ENCODE results near the gene PURB. TPM values are rescaled to one million over a fixed set of nuclear protein-coding genes. Genes with fewer than 3 reads are reported as not detected.

PURB gene
- total and polyA plus RNA-seq, 10 of the 15 experiments (the other 5 are each of a cell fraction or from before 2014, with no cell fraction given): 0.77 to 18.6 (median 8.9) TPM

GRCh38 chr7:44846816-44847508 lies 38.4 kb downstream of the PURB start (continued):
- TF ChIP-seq MTA3 (IDR thresholded peaks at IDR 0.05; ENCODE audit: borderline replicate concordance, low read length) (0 out of 2 replicates have a peak, but pooled peaks have one; percentile 35), NFIC (IDR thresholded peaks at IDR 0.05; ENCODE audit: low read depth, low read length) (peak; percentile 65; the same call in 1 of the 2 replicates), FOXM1 (IDR thresholded peaks at IDR 0.05; ENCODE audit: low read depth, low read length) (peak; percentile 73; the same call in 1 of the 2 replicates), EGR1 (IDR thresholded peaks at IDR 0.05; ENCODE audit: borderline replicate concordance in 1 of 2, low read depth in 2 of 2, low read length in 2 of 2) (no peak), RFX5 (IDR thresholded peaks at IDR 0.05; ENCODE audit: low read depth, low read length) (no peak), ZNF207 (IDR thresholded peaks at IDR 0.05; ENCODE audit: borderline replicate concordance) (no peak), MEF2B (IDR thresholded peaks at IDR 0.05; ENCODE audit: partially characterized antibody, poor library complexity, severe bottlenecking) (no peak), CEBPB (IDR thresholded peaks at IDR 0.05; ENCODE audit: borderline replicate concordance in 1 of 2, low read depth in 2 of 2, low read length in 2 of 2) (no peak), ZNF622 (IDR thresholded peaks at IDR 0.05) (no peak), TARDBP (IDR thresholded peaks at IDR 0.05; ENCODE audit: borderline replicate concordance) (no peak), EP300 (IDR thresholded peaks at IDR 0.05; ENCODE audit: borderline replicate concordance in 1 of 2, control insufficient read depth in 1 of 2, low read depth in 2 of 2, low read length in 2 of 2) (0 out of 4 replicates have a peak, but pooled peaks of 1 of the 2 experiments have one; percentile 25), HDGF (IDR thresholded peaks at IDR 0.05) (no peak), TCF3 (IDR thresholded peaks at IDR 0.05; ENCODE audit: borderline replicate concordance, insufficient read depth, low read depth, low read length) (no peak), SMAD1 (IDR thresholded peaks at IDR 0.05; ENCODE audit: low read depth, partially characterized antibody) (no peak), MEF2A (IDR thresholded peaks at IDR 0.05; ENCODE audit: insufficient read depth, low read depth, low read length) (0 out of 2 replicates have a peak, but pooled peaks have one; percentile 8)
- TF ChIP-seq, protein P1, sequence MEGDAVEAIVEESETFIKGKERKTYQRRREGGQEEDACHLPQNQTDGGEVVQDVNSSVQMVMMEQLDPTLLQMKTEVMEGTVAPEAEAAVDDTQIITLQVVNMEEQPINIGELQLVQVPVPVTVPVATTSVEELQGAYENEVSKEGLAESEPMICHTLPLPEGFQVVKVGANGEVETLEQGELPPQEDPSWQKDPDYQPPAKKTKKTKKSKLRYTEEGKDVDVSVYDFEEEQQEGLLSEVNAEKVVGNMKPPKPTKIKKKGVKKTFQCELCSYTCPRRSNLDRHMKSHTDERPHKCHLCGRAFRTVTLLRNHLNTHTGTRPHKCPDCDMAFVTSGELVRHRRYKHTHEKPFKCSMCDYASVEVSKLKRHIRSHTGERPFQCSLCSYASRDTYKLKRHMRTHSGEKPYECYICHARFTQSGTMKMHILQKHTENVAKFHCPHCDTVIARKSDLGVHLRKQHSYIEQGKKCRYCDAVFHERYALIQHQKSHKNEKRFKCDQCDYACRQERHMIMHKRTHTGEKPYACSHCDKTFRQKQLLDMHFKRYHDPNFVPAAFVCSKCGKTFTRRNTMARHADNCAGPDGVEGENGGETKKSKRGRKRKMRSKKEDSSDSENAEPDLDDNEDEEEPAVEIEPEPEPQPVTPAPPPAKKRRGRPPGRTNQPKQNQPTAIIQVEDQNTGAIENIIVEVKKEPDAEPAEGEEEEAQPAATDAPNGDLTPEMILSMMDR (IDR thresholded peaks at IDR 0.05 in 2 of 3, conservative IDR thresholded peaks at IDR 0.05 in 1 of 3; ENCODE audit: control insufficient read depth in 2 of 3, extremely low read depth in 1 of 3, insufficient read depth in 1 of 3, low read depth in 3 of 3, low read length in 3 of 3): no peak
- TF ChIP-seq, protein P2, sequence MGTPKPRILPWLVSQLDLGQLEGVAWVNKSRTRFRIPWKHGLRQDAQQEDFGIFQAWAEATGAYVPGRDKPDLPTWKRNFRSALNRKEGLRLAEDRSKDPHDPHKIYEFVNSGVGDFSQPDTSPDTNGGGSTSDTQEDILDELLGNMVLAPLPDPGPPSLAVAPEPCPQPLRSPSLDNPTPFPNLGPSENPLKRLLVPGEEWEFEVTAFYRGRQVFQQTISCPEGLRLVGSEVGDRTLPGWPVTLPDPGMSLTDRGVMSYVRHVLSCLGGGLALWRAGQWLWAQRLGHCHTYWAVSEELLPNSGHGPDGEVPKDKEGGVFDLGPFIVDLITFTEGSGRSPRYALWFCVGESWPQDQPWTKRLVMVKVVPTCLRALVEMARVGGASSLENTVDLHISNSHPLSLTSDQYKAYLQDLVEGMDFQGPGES (IDR thresholded peaks at IDR 0.05): no peak
- TF ChIP-seq, protein P3, sequence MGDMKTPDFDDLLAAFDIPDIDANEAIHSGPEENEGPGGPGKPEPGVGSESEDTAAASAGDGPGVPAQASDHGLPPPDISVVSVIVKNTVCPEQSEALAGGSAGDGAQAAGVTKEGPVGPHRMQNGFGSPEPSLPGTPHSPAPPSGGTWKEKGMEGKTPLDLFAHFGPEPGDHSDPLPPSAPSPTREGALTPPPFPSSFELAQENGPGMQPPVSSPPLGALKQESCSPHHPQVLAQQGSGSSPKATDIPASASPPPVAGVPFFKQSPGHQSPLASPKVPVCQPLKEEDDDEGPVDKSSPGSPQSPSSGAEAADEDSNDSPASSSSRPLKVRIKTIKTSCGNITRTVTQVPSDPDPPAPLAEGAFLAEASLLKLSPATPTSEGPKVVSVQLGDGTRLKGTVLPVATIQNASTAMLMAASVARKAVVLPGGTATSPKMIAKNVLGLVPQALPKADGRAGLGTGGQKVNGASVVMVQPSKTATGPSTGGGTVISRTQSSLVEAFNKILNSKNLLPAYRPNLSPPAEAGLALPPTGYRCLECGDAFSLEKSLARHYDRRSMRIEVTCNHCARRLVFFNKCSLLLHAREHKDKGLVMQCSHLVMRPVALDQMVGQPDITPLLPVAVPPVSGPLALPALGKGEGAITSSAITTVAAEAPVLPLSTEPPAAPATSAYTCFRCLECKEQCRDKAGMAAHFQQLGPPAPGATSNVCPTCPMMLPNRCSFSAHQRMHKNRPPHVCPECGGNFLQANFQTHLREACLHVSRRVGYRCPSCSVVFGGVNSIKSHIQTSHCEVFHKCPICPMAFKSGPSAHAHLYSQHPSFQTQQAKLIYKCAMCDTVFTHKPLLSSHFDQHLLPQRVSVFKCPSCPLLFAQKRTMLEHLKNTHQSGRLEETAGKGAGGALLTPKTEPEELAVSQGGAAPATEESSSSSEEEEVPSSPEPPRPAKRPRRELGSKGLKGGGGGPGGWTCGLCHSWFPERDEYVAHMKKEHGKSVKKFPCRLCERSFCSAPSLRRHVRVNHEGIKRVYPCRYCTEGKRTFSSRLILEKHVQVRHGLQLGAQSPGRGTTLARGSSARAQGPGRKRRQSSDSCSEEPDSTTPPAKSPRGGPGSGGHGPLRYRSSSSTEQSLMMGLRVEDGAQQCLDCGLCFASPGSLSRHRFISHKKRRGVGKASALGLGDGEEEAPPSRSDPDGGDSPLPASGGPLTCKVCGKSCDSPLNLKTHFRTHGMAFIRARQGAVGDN (IDR thresholded peaks at IDR 0.05): no peak
